ENCODE results near the gene ZER1. TPM values are rescaled to one million over a fixed set of nuclear protein-coding genes. Genes with fewer than 3 reads are reported as not detected.

The ZER1 gene
- total RNA-seq, 4 donors from 2014 or later, result 63.6 to 115 (median 105) TPM

DNA sequence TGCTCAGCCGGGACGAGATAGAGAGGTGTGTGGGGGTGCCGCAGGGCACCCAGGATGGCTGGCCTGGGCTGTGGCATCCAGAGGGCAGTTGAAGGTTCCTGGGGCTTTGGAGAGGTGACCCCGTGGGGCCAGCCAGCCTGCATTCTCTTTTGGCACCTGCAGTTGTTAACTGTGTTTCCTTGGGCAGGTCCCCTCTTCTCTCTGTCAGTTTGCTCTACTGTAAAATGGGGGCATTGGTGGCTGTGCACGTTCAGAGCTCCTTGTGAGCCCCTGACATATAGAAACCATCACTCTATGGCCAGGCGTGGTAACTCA, 56.3 kb downstream of the ZER1 start:
- intact Hi-C loops (cut with DNase I; ENCODE audit: low total_unique reads) (no loop called here), in situ Hi-C loops (cut with MboI; ENCODE audit: low sequenced_read_pairs in 4 of 4) (no loop called here)
- H3K36me3 ChIP-seq, result no peaks in the 10 kb centered on the region
- H3K27ac ChIP-seq, result no peak overlapping the region
- TF ChIP-seq, protein P1, sequence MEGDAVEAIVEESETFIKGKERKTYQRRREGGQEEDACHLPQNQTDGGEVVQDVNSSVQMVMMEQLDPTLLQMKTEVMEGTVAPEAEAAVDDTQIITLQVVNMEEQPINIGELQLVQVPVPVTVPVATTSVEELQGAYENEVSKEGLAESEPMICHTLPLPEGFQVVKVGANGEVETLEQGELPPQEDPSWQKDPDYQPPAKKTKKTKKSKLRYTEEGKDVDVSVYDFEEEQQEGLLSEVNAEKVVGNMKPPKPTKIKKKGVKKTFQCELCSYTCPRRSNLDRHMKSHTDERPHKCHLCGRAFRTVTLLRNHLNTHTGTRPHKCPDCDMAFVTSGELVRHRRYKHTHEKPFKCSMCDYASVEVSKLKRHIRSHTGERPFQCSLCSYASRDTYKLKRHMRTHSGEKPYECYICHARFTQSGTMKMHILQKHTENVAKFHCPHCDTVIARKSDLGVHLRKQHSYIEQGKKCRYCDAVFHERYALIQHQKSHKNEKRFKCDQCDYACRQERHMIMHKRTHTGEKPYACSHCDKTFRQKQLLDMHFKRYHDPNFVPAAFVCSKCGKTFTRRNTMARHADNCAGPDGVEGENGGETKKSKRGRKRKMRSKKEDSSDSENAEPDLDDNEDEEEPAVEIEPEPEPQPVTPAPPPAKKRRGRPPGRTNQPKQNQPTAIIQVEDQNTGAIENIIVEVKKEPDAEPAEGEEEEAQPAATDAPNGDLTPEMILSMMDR (IDR thresholded peaks at IDR 0.05 in 4 of 5, conservative IDR thresholded peaks at IDR 0.05 in 1 of 5), result no peak
- no peak for TF ChIP-seq POLR2A (IDR thresholded peaks at IDR 0.05)
- ATAC-seq, result no peak
- no peaks in the 10 kb centered on the region for H3K9me3 ChIP-seq
- H3K27me3 ChIP-seq, result no peaks in the 10 kb centered on the region
- no peaks in the 10 kb centered on the region for H3K4me1 ChIP-seq
- no peak for DNase-seq
- H3K4me3 ChIP-seq, result no peak overlapping the region

DNA sequence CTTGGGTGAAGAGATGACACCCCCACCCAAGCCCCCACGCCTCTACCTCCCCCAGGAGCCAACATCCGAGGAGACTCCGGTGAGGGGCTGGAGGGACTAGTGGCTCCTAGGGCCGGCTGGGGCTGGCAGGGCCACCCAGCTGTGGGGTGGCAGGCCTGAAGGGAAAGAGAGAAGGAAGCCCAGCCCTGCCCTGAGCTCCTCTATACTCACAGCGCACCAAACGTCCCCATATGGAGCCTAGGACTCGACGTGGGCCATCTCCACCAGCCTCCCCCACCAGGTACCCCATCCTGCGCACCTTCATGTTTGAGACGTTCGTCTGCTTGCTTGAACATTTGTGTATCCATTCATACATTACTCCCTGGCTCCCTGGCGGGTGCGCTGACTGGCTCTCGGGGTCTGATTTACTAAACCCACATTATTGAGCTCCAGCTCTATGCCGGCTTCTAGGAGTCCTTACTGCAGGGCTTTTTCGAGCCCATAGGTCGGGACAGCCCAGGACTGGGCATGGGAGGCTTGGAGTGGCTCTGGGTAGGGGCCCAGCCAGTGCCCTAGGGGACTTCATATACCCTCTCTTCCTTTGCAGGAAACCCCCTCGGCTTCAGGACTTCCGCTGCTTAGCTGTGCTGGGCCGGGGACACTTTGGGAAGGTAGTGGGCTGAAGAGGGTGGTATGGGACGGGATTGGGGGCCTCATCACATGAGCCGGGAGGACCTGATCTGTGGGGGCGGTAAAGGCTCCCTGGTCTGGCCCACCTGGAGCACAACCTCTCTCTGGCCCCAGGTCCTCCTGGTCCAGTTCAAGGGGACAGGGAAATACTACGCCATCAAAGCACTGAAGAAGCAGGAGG, 56.9 kb downstream of the ZER1 start:
- Histone ChIP-seq H3K27ac (no peak overlapping the region), H3K27me3 (no peaks in the 10 kb centered on the region), H3K4me3 (no peak overlapping the region), H3K36me3 (no peaks in the 10 kb centered on the region), H3K4me1 (no peaks in the 10 kb centered on the region), H3K9me3 (no peaks in the 10 kb centered on the region)
- in situ Hi-C loops (cut with MboI; ENCODE audit: low sequenced_read_pairs in 4 of 4), result no loop called here
- intact Hi-C loops (cut with DNase I; ENCODE audit: low total_unique reads), result no loop called here
- TF ChIP-seq POLR2A (IDR thresholded peaks at IDR 0.05), result no peak
- TF ChIP-seq, protein P1 (IDR thresholded peaks at IDR 0.05 in 4 of 5, conservative IDR thresholded peaks at IDR 0.05 in 1 of 5), result no peak
- no peak for ATAC-seq
- no peak for DNase-seq

DNA sequence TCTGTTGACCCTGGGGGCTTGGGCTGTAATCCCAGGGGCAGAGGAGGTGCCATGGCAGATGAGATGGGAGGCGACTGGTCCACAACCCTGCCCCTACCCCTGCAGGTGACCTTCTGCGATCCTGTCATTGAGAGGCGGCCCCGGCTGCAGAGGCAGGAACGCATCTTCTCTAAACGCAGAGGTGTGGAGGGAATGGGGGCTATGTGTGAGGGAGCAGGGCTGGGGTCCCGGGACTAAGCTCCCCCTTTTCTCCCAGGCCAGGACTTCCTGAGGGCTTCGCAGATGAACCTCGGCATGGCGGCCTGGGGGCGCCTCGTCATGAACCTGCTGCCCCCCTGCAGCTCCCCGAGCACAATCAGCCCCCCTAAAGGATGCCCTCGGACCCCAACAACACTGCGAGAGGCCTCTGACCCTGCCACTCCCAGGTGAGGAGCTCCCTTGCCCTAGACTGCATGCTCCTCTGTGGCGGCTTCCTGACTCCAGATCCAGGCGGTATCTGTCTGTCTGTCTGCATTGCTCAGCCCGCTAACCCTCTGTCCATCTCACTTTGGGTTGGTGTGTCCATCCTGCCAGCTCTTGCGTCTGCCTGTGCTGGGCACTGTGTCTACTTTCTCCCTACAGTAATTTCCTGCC, 57.7 kb downstream of the ZER1 start:
- Histone ChIP-seq H3K4me1 (no peaks in the 10 kb centered on the region), H3K4me3 (no peak overlapping the region), H3K36me3 (no peaks in the 10 kb centered on the region), H3K27me3 (no peaks in the 10 kb centered on the region), H3K27ac (no peak overlapping the region), H3K9me3 (no peaks in the 10 kb centered on the region)
- no peak for ATAC-seq
- in situ Hi-C loops (cut with MboI; ENCODE audit: low sequenced_read_pairs in 4 of 4), result no loop called here
- intact Hi-C loops (cut with DNase I; ENCODE audit: low total_unique reads), result no loop called here
- DNase-seq, result no peak
- TF ChIP-seq, protein P1 (IDR thresholded peaks at IDR 0.05 in 4 of 5, conservative IDR thresholded peaks at IDR 0.05 in 1 of 5), result no peak
- no peak for TF ChIP-seq POLR2A (IDR thresholded peaks at IDR 0.05)

DNA sequence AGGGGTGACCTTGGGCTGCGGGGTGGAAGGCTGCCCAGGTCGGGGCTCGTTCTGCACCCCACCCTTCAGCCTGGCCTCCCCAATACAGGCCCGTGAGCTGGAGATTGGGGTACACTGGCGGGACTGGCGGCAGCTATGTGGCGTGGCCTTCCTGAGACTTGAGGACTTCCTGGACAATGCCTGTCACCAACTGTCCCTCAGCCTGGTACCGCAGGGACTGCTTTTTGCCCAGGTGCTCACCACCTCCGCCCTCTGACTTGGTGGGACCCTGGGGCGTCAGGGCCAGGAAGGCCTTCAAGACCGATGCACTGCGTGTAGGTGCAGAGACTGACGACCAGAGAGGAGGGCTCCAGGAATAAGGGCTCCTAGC, 58.3 kb downstream of the ZER1 start:
- no peaks in the 10 kb centered on the region for H3K4me1 ChIP-seq
- no peak overlapping the region for H3K4me3 ChIP-seq
- no peaks in the 10 kb centered on the region for H3K27me3 ChIP-seq
- TF ChIP-seq POLR2A (IDR thresholded peaks at IDR 0.05), result no peak
- TF ChIP-seq, protein P1 (IDR thresholded peaks at IDR 0.05 in 4 of 5, conservative IDR thresholded peaks at IDR 0.05 in 1 of 5), result no peak
- DNase-seq (no peak), ATAC-seq (no peak)
- no peaks in the 10 kb centered on the region for H3K36me3 ChIP-seq
- H3K9me3 ChIP-seq, result no peaks in the 10 kb centered on the region
- intact Hi-C loops (cut with DNase I; ENCODE audit: low total_unique reads), result no loop called here
- in situ Hi-C loops (cut with MboI; ENCODE audit: low sequenced_read_pairs in 4 of 4), result no loop called here
- no peak overlapping the region for H3K27ac ChIP-seq

Measured in gastrocnemius medialis (tissue), 4 donors.